Upper lobe of left lung (tissue), 4 donors: ENCODE data around the gene MYOD1.

ENCODE experiments used
- POLR2A ChIP-seq, 4 donors: fragments of 450-650 bp; IDR thresholded peaks; one replicate each; pipeline ENCODE4 v1.5.1; 2016 to 2017; ENCODE audit warnings: antibody characterized with exemption in 4 of 4, mild to moderate bottlenecking in 2 of 4
- TF ChIP-seq, protein P1 (sequence below), 6 experiments: fragments of 450-650 bp in 4 of 6; fragments of 200-600 bp in 2 of 6; sonication (generic) in 2 of 6; IDR thresholded peaks; one replicate each; pipeline ENCODE4 v1.5.1; 2016 to 2019; ENCODE audit warnings: antibody characterized with exemption in 6 of 6

- TF ChIP-seq, protein P1, sequence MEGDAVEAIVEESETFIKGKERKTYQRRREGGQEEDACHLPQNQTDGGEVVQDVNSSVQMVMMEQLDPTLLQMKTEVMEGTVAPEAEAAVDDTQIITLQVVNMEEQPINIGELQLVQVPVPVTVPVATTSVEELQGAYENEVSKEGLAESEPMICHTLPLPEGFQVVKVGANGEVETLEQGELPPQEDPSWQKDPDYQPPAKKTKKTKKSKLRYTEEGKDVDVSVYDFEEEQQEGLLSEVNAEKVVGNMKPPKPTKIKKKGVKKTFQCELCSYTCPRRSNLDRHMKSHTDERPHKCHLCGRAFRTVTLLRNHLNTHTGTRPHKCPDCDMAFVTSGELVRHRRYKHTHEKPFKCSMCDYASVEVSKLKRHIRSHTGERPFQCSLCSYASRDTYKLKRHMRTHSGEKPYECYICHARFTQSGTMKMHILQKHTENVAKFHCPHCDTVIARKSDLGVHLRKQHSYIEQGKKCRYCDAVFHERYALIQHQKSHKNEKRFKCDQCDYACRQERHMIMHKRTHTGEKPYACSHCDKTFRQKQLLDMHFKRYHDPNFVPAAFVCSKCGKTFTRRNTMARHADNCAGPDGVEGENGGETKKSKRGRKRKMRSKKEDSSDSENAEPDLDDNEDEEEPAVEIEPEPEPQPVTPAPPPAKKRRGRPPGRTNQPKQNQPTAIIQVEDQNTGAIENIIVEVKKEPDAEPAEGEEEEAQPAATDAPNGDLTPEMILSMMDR (IDR thresholded peaks at IDR 0.05) = peak in 3 of 6 experiments; percentile 44 to 54 (median 54)
- TF ChIP-seq POLR2A (IDR thresholded peaks at IDR 0.05) = no peak
Observed at GRCh38 chr11:17760102-17761029, 41.0 kb downstream of the MYOD1 start.
